ENCODE measurements around the gene CABYR.
A peak's percentile ranks its signal among the peaks of the same experiment; 100 is the strongest.

CABYR gene

GRCh38 chr18:24161304-24161703, 22.4 kb downstream of the CABYR start:
- no peaks in the 10 kb centered on the region for H3K9me3 ChIP-seq (ENCODE audit: control insufficient read depth, low read length)
- no peak overlapping the region for H3K27ac ChIP-seq (ENCODE audit: insufficient read depth, low read length, poor library complexity, severe bottlenecking)
- DNase-seq: no peak
- no peaks in the 10 kb centered on the region for H3K27me3 ChIP-seq (replicated peaks; ENCODE audit: control insufficient read depth, insufficient read depth, low read length, poor library complexity, severe bottlenecking)
- H3K4me3 ChIP-seq (ENCODE audit: insufficient read depth, low read depth, low read length, poor library complexity, severe bottlenecking): no peak overlapping the region
- no peaks in the 10 kb centered on the region for H3K4me1 ChIP-seq (ENCODE audit: control insufficient read depth, insufficient read depth, low read length, poor library complexity, severe bottlenecking)
- no peaks in the 10 kb centered on the region for H3K36me3 ChIP-seq (ENCODE audit: control insufficient read depth, insufficient read depth, low read length)

GRCh38 chr18:24168496-24168895, 29.6 kb downstream of the CABYR start:
- H3K4me1 ChIP-seq (ENCODE audit: control insufficient read depth, insufficient read depth, low read length, poor library complexity, severe bottlenecking): no peaks in the 10 kb centered on the region
- H3K27ac ChIP-seq (ENCODE audit: insufficient read depth, low read length, poor library complexity, severe bottlenecking): no peak overlapping the region
- no peaks in the 10 kb centered on the region for H3K27me3 ChIP-seq (replicated peaks; ENCODE audit: control insufficient read depth, insufficient read depth, low read length, poor library complexity, severe bottlenecking)
- DNase-seq: no peak
- H3K9me3 ChIP-seq (ENCODE audit: control insufficient read depth, low read length): no peaks in the 10 kb centered on the region
- no peak overlapping the region for H3K4me3 ChIP-seq (ENCODE audit: insufficient read depth, low read depth, low read length, poor library complexity, severe bottlenecking)
- no peaks in the 10 kb centered on the region for H3K36me3 ChIP-seq (ENCODE audit: control insufficient read depth, insufficient read depth, low read length)

DNA sequence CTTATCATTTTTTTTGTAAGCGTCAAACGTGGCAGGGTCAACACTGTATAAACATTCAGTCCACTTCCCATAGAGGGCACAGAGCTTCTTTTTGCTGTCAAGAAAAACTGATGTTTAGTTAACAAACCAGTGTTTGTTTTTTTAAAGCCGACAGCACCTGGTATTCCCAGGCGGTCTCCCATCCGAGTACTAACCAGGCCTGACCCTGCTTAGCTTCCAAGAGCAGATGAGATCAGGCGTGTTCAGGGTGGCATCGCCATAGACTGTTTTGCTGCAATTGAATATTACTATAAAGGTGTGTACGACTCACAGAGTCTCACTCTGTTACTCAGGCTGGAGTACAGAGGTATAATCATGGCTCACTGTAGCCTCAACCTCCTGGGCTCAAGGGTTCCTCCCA, 31.5 kb downstream of the CABYR start:
- Histone ChIP-seq H3K9me3 (ENCODE audit: control insufficient read depth, low read length) (no peaks in the 10 kb centered on the region), H3K27ac (ENCODE audit: insufficient read depth, low read length, poor library complexity, severe bottlenecking) (no peak overlapping the region), H3K36me3 (ENCODE audit: control insufficient read depth, insufficient read depth, low read length) (no peaks in the 10 kb centered on the region), H3K27me3 (replicated peaks; ENCODE audit: control insufficient read depth, insufficient read depth, low read length, poor library complexity, severe bottlenecking) (no peaks in the 10 kb centered on the region), H3K4me3 (ENCODE audit: insufficient read depth, low read depth, low read length, poor library complexity, severe bottlenecking) (no peak overlapping the region), H3K4me1 (ENCODE audit: control insufficient read depth, insufficient read depth, low read length, poor library complexity, severe bottlenecking) (no peaks in the 10 kb centered on the region)
- DNase-seq: no peak

DNA sequence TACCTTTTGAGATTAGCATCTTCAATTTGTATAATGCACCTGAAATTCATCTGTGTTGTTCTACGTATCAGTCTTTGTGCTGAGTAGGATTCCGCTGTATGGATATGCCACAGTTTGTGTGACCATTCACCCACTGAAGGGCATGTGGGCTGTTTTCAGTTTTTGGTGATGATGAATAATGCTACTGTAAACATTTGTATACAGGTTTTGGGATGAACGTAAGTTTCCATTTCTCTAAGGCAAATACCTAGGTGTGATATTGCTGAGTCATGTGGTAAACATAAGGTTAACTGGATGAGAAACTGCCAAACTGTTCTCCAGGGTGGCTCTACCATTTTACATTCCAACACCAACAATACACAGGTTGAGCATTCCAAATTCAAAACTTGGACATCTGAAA, 35.1 kb downstream of the CABYR start:
- H3K4me1 ChIP-seq (ENCODE audit: control insufficient read depth, insufficient read depth, low read length, poor library complexity, severe bottlenecking): no peaks in the 10 kb centered on the region

DNA sequence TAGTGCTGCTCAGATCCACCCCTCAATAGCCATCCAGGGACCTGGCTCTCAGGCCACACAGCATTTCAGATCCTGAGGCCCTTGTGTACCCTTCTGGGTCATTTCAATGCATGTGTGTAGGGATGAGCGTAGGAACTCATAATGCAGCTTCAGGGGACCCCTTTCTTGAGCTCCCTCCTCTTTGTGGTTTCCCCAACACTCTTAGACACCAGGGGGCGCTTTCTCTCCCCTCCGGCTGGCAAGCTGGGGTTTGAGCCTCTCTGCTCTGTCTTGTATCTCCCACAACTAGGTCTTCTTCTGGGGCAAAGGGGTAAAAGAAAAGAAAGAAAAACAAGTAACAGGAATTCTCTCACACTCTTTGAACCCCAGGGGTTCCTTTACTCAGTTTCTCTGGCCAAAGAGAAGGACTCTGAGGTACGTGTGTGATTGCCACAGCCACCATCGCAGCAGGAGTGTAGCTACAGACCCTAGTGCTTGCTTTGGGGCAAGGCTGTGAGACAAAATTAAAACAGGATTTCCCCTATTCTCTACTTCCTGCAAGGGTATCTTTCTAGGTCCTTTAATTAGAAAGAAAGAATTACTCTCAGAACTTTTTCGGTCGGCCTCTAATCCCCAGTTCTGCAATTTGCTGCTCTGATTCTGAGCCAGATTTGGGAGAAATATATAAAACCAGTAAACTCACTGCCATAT, 38.0 kb downstream of the CABYR start:
- DNase-seq: peak in 1 of 3 donors; percentile 5
- H3K36me3 ChIP-seq (ENCODE audit: control insufficient read depth, insufficient read depth, low read length): no peaks in the 10 kb centered on the region
- no peak overlapping the region for H3K4me3 ChIP-seq (ENCODE audit: insufficient read depth, low read depth, low read length, poor library complexity, severe bottlenecking)
- H3K27me3 ChIP-seq (replicated peaks; ENCODE audit: control insufficient read depth, insufficient read depth, low read length, poor library complexity, severe bottlenecking): no peaks in the 10 kb centered on the region
- H3K9me3 ChIP-seq (ENCODE audit: control insufficient read depth, low read length): no peaks in the 10 kb centered on the region
- no peaks in the 10 kb centered on the region for H3K4me1 ChIP-seq (ENCODE audit: control insufficient read depth, insufficient read depth, low read length, poor library complexity, severe bottlenecking)
- H3K27ac ChIP-seq (ENCODE audit: insufficient read depth, low read length, poor library complexity, severe bottlenecking): no peak overlapping the region

More for the DNA sequence above, 35.1 kb downstream of the CABYR start:
- DNase-seq: no peak
- Histone ChIP-seq H3K27me3 (replicated peaks; ENCODE audit: control insufficient read depth, insufficient read depth, low read length, poor library complexity, severe bottlenecking) (no peaks in the 10 kb centered on the region), H3K27ac (ENCODE audit: insufficient read depth, low read length, poor library complexity, severe bottlenecking) (no peak overlapping the region), H3K36me3 (ENCODE audit: control insufficient read depth, insufficient read depth, low read length) (no peaks in the 10 kb centered on the region), H3K4me3 (ENCODE audit: insufficient read depth, low read depth, low read length, poor library complexity, severe bottlenecking) (no peak overlapping the region), H3K9me3 (ENCODE audit: control insufficient read depth, low read length) (no peaks in the 10 kb centered on the region)

DNA sequence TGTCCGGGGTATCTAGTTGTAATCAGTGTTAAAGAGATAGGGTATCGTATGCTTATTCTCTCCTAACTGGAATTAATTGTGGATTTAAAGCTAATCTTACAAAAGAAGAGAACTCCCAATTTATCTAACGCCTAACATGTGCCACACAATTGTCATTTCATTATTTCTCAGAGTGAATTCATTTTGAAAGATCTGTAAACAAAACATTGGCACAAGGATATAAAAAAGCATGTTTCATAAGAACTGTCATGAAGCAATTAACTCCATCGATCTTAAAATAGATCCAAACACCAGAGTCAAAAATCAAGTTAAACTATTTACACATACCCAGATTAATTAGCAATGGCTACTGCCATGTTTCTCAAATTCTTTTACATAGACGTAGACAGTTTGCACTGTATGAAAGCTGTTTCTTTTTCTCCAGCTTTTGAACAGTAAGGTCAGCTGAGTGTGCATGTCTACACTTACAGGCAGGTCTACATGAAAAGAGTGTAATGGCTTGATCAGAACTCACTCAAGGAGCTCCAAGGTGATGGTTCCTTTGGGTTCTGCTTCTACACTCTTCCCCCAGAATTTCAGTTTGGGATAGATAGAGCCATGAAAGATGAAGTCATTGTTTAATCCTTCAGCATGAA, 38.8 kb downstream of the CABYR start:
- Histone ChIP-seq H3K4me1 (ENCODE audit: control insufficient read depth, insufficient read depth, low read length, poor library complexity, severe bottlenecking) (no peaks in the 10 kb centered on the region), H3K36me3 (ENCODE audit: control insufficient read depth, insufficient read depth, low read length) (no peaks in the 10 kb centered on the region), H3K4me3 (ENCODE audit: insufficient read depth, low read depth, low read length, poor library complexity, severe bottlenecking) (no peak overlapping the region), H3K9me3 (ENCODE audit: control insufficient read depth, low read length) (no peaks in the 10 kb centered on the region), H3K27ac (ENCODE audit: insufficient read depth, low read length, poor library complexity, severe bottlenecking) (no peak overlapping the region), H3K27me3 (replicated peaks; ENCODE audit: control insufficient read depth, insufficient read depth, low read length, poor library complexity, severe bottlenecking) (no peaks in the 10 kb centered on the region)
- no peak for DNase-seq

DNA sequence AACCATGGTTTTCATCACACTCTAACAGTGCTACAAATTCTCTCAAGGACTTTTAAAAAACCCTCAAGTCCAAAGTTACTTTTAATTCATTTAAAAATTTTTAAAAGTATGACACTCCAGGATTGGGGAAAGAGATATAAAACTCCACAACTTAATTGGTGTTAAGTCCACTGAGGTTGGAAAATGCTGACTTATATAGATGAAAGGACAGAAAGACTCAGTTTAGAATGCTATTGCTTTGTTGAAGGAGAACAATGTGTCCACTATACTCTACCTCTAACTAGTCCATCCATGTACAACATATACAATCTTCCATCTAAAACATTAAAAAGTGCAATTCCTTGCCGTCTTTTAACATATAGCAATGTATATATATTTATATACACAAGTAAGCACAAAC, 41.2 kb downstream of the CABYR start:
- H3K36me3 ChIP-seq (ENCODE audit: control insufficient read depth, insufficient read depth, low read length): no peaks in the 10 kb centered on the region
- DNase-seq: no peak
- H3K4me3 ChIP-seq (ENCODE audit: insufficient read depth, low read depth, low read length, poor library complexity, severe bottlenecking): no peak overlapping the region

GRCh38 chr18:24181806-24182205, 42.9 kb downstream of the CABYR start:
- Histone ChIP-seq H3K27me3 (replicated peaks; ENCODE audit: control insufficient read depth, insufficient read depth, low read length, poor library complexity, severe bottlenecking) (no peaks in the 10 kb centered on the region), H3K36me3 (ENCODE audit: control insufficient read depth, insufficient read depth, low read length) (no peaks in the 10 kb centered on the region), H3K27ac (ENCODE audit: insufficient read depth, low read length, poor library complexity, severe bottlenecking) (no peak overlapping the region), H3K4me1 (ENCODE audit: control insufficient read depth, insufficient read depth, low read length, poor library complexity, severe bottlenecking) (no peaks in the 10 kb centered on the region), H3K9me3 (ENCODE audit: control insufficient read depth, low read length) (no peaks in the 10 kb centered on the region), H3K4me3 (ENCODE audit: insufficient read depth, low read depth, low read length, poor library complexity, severe bottlenecking) (no peak overlapping the region)
- no peak for DNase-seq

More for the DNA sequence above, 41.2 kb downstream of the CABYR start:
- no peaks in the 10 kb centered on the region for H3K4me1 ChIP-seq (ENCODE audit: control insufficient read depth, insufficient read depth, low read length, poor library complexity, severe bottlenecking)
- H3K27me3 ChIP-seq (replicated peaks; ENCODE audit: control insufficient read depth, insufficient read depth, low read length, poor library complexity, severe bottlenecking): no peaks in the 10 kb centered on the region
- H3K9me3 ChIP-seq (ENCODE audit: control insufficient read depth, low read length): no peaks in the 10 kb centered on the region
- H3K27ac ChIP-seq (ENCODE audit: insufficient read depth, low read length, poor library complexity, severe bottlenecking): no peak overlapping the region

DNA sequence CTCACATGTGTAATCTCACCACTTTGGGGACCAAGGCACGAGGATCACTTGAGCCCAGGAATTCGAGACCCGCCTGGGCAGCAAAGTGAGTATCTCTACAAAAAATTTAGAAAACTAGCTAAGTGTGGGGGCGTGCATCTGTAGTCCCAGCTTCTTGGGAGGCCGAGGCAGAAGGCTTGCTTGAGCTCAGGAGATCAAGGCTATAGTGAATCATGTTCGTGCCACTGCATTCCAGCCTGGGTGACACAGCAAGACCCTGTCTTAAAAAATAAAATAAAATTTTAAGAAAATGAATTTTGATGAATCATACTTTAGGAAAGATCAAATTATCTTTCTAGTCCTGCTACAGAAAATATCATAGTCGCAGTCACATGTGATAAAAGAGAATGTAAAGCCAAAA, 46.9 kb downstream of the CABYR start:
- Histone ChIP-seq H3K9me3 (ENCODE audit: control insufficient read depth, low read length) (no peaks in the 10 kb centered on the region), H3K36me3 (ENCODE audit: control insufficient read depth, insufficient read depth, low read length) (no peaks in the 10 kb centered on the region), H3K4me1 (ENCODE audit: control insufficient read depth, insufficient read depth, low read length, poor library complexity, severe bottlenecking) (no peaks in the 10 kb centered on the region), H3K4me3 (ENCODE audit: insufficient read depth, low read depth, low read length, poor library complexity, severe bottlenecking) (no peak overlapping the region), H3K27me3 (replicated peaks; ENCODE audit: control insufficient read depth, insufficient read depth, low read length, poor library complexity, severe bottlenecking) (no peaks in the 10 kb centered on the region), H3K27ac (ENCODE audit: insufficient read depth, low read length, poor library complexity, severe bottlenecking) (no peak overlapping the region)
- DNase-seq: no peak

DNA sequence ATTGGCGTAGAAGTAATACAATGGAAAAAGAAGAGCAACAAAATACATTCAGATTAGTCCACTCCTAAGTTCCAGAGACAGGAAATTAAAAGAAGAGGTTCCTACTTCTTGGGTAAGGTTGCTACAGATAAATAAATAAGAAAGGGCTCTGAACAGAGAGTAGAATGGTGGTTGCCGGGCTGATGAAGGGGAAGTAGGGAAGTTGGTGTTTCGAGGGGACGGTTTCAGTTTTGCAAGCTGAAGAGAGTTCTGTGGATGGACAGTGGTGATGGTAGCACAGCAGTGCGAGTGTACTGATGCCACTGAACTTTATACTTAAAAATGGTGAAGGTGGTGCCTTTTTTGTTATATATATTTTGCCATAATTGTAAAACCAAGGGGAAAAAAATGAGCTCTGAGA, 48.2 kb downstream of the CABYR start:
- H3K4me3 ChIP-seq (ENCODE audit: insufficient read depth, low read depth, low read length, poor library complexity, severe bottlenecking): no peak overlapping the region
- no peak for DNase-seq
- no peaks in the 10 kb centered on the region for H3K9me3 ChIP-seq (ENCODE audit: control insufficient read depth, low read length)
- no peaks in the 10 kb centered on the region for H3K27me3 ChIP-seq (replicated peaks; ENCODE audit: control insufficient read depth, insufficient read depth, low read length, poor library complexity, severe bottlenecking)
- no peaks in the 10 kb centered on the region for H3K4me1 ChIP-seq (ENCODE audit: control insufficient read depth, insufficient read depth, low read length, poor library complexity, severe bottlenecking)
- no peaks in the 10 kb centered on the region for H3K36me3 ChIP-seq (ENCODE audit: control insufficient read depth, insufficient read depth, low read length)
- no peak overlapping the region for H3K27ac ChIP-seq (ENCODE audit: insufficient read depth, low read length, poor library complexity, severe bottlenecking)
